Non-pigmented ciliary epithelial cell (primary cell): Measurements from ENCODE around the gene TRIM46.

Source experiments
- DNase-seq: peaks from one replicate; pipeline ENCODE4 v3.0.0-alpha.2; 2010; ENCODE audit warnings: low read depth

Gene TRIM46, protein sequence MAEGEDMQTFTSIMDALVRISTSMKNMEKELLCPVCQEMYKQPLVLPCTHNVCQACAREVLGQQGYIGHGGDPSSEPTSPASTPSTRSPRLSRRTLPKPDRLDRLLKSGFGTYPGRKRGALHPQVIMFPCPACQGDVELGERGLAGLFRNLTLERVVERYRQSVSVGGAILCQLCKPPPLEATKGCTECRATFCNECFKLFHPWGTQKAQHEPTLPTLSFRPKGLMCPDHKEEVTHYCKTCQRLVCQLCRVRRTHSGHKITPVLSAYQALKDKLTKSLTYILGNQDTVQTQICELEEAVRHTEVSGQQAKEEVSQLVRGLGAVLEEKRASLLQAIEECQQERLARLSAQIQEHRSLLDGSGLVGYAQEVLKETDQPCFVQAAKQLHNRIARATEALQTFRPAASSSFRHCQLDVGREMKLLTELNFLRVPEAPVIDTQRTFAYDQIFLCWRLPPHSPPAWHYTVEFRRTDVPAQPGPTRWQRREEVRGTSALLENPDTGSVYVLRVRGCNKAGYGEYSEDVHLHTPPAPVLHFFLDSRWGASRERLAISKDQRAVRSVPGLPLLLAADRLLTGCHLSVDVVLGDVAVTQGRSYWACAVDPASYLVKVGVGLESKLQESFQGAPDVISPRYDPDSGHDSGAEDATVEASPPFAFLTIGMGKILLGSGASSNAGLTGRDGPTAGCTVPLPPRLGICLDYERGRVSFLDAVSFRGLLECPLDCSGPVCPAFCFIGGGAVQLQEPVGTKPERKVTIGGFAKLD

DNA sequence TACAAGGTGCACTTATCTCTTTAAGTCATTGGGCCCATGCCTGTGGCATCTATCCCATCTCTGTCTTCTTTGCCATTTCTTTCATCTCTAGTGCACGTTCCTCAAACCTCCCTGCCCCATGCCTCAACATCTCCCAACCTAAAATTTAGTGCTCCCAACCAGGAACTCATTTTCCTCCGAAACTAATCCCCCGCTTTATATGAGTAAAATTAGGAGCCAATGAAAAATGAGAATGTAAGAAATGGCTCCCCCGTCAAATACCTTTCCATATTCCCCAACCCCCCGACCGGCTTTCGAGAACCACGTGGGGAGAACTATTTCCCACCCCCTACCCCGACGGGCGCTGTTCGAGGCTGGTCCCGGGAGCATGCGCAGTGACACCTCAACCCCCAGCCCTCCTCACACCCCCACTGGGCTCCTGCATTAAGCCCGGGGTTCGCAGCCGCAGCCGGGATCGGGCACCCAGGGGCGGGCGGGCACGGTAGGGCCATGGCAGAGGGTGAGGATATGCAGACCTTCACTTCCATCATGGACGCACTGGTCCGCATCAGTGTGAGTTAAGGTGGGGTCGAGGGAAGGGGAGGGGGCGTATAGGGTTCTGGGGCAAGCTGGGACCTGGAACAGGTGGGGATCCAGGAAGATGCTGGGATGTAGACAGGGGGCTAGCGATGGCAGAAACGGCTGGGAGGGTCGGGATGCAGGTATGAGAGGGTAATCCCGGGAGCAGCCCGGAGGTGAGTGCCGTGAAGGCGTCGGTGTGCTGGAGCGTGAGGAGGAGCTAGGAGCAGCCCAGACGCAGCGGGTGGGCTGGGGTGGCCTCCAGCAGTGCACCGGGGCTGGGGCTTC is at the start of gene TRIM46:
Gene TRIM46, plus strand, starts transcription at position 372 of the 846 bp plus-strand sequence. Its CDS starts 118 bp downstream, at position 490.
- no peak for DNase-seq

DNA sequence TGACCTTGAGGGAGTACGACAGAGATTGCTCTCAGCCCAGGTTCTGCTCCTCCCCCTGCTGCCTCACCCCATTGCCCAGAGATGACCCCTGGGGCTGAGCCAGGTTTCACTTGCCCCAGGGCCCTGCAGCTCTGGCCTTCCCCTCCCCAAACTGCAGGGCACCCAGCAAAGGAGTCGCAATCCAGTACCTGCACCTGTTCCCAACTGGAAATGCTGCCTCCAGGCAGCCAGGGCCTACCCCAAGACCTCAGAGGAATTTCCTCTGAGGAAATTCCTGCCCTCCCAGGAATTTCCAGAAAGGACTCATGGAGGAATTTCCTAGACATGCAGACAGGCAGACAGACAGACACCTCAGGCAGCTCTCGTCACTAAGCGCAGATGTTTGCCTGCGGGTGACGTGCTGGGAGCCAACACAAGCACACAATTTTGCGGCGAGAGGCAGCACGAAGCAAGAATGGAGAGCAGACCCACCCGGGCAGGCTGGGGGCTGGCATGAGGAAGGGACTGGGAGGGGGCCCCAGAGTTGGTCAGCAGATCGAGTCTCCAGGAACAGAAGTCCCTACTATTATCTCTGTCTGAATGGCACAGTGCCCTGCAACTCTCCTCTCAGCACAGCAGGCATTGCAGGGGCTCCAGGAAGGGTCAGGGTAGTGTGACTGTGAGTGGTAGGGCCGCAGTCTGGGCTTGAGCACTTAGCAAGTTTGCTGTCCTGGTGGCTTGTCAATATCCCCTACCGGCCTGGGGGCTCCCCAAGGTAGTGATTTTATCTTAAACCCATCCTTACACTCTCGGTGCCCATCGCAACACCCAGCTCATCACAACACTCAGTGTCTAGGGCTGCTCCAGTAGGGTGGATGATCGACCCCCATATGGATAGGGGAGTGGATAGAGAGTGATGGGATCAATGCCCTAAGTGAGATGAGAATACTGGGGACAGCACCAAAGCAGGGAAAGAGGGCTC is 48.9 kb upstream of the TRIM46 start:
- DNase-seq, result no peak

DNA sequence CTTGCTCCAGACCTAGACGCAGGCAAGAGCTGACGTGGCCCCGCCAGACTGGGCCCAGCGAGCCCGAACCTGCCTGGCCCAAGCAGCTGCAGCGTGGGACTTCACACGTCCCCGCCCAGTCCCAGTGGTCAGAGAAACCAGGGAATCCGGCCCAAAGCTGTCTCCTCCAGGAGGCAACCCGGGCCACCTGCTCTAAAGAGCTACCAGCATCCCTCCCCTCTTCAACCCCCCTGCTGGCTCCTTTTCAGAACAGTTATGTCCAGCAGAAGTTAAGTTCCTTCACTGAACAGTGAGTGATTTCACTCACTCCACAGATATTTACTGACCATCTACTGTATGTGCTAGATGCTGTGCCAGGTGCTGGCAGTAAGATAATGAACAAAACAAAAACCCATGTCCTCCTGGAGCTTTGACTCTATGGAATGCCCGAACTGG is 48.1 kb upstream of the TRIM46 start:
- no peak for DNase-seq

DNA sequence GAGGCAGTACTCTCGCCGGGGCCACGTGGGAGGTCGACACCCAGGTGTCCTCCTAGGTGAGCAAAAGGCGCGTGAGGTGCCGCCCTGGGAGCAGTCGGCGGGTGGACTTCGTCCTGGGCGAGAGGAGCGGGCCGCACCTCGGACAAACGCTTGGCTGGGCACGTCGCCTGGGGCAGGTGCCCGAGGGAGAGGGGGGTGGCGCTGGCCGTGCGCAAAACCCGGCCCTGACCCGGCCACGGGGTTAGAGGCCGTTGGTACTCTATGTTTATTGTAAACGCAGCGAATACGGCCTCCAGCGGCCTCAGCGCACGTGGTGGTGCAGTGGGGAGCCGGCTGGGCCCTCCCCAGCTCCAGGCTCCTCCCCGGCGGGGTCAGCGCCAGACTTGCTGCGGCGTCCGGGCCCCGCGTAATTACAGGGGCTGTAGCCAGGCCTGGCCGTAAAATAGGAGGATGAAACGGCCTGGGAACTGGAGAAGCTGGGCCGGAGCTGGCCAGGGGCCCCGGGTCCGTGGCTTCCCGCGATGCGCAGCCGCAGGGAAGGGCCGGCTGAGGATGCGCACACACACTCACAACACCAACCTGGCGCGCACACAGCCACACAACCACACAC is 47.6 kb upstream of the TRIM46 start:
- no peak for DNase-seq

DNA sequence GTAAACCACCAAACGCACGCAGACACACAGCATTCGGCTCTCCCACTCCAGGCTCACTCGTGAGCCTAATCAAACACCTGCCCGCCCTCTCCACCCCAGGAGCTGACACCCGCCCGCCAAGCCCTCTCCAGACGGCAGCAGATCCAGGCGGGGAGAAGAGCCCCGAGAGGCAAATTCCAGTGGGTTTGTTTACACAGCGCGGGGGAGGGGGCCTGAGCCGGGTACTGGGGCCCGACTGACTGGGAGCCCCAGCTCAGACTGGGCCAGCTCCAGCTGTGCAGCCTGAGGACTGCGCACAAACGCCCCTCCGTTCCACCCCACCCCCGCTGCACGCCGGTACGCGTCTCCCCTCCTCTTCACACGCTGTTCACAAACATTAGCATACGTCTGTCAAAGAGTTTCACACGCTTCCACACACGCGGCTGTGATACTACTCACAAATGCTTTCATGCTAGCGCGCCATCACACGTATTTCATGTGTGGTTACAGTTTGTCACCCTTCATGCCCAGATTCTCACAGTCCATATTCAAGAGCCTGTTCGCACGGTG is 47.0 kb upstream of the TRIM46 start:
- DNase-seq, result no peak

DNA sequence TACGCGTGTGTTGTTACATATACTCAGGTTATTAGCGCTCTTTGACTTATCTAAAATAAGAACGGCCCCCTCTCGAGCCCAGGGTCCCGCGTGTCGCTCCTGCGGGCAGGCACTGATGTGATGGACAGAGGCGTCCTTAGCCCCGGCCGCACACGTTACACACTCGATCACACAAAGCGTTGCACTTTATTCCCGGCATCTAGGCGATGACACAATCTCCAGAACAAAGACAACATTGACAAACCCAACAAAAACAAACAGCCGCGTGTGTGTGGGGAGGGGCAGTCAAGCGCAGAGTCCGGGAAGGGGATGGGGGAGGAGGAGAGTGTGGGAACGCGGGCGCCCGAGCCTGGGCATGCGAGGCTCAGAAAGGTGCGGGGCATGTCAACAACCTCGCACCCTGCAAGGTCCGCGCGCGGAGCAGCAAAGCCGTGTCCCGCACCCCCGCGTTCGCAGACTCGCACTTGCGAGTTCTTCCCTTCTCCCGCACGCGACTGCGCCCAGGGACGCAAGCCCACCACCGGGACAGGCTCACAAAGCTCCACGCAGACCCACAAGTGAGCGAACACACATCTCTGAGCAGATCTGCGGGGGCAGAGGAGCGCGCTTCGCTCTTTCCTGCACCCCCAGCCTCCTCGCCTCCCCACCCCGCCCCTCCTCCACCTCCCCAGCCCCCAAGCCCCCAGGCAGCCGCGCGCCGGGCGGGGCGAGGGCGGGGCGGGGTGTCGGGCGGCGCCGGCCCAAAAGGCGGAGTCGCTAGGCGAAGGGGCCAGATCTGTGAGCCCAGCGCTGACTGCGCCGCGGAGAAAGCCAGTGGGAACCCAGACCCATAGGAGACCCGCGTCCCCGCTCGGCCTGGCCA is 46.3 kb upstream of the TRIM46 start, which contains the start of gene EFNA1:
Gene EFNA1, plus strand, starts transcription at position 772 of the 862 bp plus-strand sequence. CDS start 102 bp downstream, outside the sequence.
- no peak for DNase-seq

DNA sequence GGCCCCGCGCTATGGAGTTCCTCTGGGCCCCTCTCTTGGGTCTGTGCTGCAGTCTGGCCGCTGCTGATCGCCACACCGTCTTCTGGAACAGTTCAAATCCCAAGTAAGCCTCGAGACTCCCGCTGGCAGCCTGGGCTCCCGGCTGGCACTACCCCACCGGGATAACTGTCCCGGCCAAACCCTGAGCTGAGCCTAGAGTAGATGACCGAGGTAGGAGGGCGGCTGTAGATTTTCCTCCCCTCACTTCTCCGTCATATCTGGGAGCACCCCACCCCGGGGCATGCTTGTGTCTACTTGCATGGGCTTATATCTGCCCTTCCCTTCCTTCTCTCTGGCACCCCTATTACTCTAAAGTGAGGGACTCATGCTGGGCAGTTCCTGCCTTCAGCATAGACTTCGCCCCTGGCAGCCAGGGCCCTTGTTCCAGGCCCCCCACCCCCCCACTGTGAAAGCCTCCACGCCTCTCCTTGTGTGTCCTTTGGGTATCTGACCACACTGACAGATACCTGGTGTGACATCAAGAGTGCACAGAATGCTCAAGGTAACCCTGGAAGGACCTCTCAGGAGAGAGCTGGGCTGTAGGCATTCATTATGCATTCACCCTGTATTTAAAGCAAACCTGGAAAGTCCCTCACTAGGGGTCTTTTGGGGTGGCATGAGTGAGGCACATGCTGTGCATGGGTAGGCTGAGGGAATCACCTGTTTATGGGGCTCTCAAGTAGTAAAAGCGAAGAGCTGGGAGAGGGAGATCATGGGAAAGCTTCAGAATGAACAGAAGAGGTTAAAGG is 45.5 kb upstream of the TRIM46 start:
- no peak for DNase-seq

DNA sequence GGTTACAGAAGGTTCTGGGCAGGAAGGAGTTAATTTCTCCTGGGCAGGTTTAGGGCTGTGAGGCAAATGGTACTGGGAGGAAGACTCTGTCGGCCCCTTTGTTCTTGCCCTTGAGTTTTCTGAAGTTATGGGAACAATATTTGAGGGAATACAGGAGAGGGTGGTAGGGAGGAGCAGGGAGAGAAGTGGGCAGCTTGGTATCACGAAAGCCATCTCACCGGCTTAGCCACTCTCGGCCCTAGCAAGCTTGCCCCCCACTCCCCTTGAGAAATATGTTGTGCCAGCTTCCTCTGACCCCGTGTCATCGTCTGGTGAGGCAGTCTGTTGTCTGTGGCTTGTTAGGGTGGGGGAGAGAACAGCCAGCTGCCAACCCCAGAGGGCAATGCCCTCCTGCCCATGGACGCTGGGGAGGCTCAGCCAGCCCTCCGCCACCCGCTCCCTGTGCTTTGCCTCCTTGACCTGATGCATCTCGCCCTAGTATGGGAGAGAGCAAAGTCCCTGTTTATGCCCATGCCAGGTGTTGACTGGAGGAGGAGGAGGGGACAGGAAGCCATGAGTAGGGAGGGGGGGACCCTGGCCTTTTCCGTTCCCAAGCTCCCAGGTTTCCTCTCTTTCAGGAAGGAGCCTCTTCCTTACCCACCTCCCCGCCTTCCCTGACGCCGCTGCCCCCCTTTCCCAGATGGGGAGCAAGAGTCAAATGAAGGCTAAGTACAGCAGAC is 44.7 kb upstream of the TRIM46 start:
- no peak for DNase-seq

DNA sequence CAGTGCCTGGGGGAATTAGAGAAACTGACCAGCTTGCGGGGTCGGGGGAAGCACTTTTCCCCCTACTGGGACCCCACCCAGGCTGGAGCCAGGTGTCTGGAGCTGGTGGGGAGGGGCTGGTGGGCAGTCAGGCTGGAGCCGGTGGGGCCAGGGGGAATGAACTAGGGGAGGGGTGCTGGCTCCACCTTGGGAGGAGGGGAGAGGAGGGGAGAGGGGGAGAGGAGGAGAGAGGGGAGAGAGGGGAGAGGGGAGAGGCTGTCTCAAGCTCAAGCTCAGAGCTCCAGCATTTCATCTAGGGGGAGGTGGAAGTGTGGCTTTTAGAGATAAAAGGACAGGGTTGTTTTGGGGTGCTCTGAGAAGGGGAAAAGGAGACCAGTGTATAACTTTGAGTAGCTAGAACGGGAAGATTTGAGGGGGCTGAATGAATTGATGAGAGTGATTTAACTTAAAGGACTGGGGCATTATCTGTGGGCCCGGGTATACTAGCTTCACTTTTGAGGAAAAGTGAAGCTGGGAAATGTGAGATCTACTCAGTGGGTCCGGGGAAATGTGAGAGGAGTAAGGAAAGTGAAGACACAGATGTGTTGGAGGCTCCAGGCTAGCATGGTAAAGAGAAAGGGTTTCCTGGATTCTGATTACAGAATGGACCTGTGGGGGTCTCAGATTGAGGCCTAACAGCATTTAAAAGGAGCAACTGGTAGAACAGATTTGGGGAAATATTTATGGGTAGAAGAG is 43.2 kb upstream of the TRIM46 start:
- no peak for DNase-seq

DNA sequence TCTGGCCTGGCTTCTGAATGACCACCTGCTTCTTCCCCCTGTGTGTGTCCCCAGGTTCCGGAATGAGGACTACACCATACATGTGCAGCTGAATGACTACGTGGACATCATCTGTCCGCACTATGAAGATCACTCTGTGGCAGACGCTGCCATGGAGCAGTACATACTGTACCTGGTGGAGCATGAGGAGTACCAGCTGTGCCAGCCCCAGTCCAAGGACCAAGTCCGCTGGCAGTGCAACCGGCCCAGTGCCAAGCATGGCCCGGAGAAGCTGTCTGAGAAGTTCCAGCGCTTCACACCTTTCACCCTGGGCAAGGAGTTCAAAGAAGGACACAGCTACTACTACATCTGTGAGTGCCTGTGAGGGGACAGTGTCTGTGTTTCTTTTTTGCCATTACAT is 42.4 kb upstream of the TRIM46 start:
- DNase-seq, result no peak

DNA sequence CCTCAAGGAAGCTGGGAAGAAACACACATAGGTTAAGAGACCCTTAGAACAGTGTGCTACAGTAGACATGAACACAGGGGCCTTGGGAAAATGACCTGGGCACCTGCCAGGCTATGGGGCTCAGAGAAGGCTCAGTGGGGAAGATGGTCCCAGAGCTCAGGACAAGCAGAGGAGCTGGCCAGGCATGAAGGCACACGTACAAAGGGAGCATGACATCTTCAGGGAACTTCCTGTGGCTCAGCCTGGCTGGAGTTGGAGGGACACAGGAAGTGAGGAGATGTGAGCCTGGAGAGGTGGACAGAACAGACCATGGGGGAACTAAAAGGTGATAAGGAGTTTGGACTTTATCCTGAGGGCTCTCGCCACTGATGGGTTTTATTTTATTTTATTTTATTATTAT is 41.8 kb upstream of the TRIM46 start:
- no peak for DNase-seq

DNA sequence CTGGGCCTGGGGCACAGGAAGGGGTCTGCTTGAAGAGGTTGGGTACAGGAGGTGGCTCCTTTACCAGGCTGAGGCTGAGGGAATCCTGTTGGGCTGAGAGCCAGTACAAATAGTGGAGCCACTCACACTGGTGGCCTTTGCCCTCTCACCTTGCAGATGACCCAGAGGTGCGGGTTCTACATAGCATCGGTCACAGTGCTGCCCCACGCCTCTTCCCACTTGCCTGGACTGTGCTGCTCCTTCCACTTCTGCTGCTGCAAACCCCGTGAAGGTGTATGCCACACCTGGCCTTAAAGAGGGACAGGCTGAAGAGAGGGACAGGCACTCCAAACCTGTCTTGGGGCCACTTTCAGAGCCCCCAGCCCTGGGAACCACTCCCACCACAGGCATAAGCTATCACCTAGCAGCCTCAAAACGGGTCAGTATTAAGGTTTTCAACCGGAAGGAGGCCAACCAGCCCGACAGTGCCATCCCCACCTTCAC is 39.8 kb upstream of the TRIM46 start:
- no peak for DNase-seq

DNA sequence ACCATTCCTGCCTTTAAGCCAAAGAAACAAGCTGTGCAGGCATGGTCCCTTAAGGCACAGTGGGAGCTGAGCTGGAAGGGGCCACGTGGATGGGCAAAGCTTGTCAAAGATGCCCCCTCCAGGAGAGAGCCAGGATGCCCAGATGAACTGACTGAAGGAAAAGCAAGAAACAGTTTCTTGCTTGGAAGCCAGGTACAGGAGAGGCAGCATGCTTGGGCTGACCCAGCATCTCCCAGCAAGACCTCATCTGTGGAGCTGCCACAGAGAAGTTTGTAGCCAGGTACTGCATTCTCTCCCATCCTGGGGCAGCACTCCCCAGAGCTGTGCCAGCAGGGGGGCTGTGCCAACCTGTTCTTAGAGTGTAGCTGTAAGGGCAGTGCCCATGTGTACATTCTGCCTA is 39.3 kb upstream of the TRIM46 start:
- no peak for DNase-seq

DNA sequence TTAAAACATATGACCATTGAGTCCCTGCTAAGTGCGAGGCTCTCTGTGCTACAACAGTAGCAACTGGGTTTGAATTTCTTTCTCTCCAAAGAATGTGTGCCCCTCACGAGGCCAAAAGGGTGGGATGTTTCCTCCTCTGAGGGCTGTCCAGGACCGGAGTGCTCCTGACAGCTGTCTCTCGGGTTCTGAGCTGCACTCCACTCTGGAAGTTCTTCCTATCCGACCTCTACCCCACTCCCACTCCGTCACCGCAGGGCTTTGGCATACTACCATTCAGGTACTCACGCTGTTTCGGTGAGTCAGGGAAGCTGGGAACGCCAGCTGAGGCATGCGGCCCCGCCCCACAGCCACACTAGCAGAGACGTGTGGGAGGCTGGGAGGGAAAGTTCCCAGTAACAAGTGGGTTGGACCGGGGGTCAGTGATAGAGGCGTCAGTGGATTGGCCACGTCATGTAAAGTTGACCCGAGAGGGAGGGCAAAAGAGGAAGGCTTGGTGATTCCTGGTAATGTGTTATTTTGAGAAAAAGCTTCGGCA is 38.7 kb upstream of the TRIM46 start:
- peak; percentile 90 for DNase-seq

DNA sequence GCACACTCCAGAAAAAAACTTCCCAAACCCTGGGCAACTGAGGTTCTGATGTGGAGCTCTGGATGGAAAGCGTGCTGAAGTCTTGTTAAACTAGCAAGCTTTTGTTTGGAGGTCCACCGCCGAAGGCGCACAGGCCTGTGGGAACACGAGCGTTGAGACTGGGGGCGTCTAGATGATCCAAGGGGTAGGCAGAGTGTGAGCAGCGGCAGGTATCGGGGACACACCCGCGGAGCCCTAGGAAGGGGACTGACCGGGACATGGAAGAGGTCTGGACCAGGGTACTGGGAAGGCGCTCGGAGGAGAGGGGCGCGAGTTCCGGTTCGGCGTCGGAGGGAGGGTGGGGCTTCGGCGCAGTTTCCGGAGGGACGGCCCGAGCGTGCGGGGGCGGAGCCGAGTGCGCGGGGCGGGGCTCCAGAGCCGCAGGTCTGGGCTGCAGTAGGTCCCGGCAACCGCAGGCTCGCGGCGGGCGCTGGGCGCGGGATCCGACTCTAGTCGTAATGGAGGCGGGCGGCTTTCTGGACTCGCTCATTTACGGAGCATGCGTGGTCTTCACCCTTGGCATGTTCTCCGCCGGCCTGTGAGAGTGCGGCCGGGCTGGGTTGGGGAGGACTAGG is 38.1 kb upstream of the TRIM46 start, which contains the start of gene SLC50A1:
Gene SLC50A1, plus strand, starts transcription at position 438 of the 614 bp plus-strand sequence. Its CDS starts 60 bp downstream, at position 498.
- DNase-seq, result peak; percentile 55

DNA sequence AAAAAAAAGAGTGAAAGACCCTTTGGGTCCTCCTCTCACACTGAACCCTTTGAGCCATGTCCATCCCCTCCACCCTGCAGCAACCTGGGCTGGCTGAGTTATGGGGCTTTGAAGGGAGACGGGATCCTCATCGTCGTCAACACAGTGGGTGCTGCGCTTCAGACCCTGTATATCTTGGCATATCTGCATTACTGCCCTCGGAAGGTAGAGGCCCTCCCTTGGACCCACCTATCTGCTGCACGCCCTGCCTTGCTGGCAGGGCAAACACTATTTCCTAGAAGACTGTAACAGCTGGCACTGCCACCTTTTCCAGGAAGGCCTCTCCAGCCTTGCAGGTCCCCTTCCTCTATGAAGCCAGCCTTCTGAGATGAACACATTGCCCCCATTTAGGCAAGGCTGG is 36.9 kb upstream of the TRIM46 start:
- DNase-seq, result no peak
